ENCODE data around the gene CCDC192. TPM values are rescaled to one million over a fixed set of nuclear protein-coding genes. Genes with fewer than 3 reads are reported as not detected.

CCDC192 gene
- total and polyA plus RNA-seq, 2 donors (not counting 3 experiments of a cell fraction or from before 2014, with no cell fraction given) = not detected

DNA sequence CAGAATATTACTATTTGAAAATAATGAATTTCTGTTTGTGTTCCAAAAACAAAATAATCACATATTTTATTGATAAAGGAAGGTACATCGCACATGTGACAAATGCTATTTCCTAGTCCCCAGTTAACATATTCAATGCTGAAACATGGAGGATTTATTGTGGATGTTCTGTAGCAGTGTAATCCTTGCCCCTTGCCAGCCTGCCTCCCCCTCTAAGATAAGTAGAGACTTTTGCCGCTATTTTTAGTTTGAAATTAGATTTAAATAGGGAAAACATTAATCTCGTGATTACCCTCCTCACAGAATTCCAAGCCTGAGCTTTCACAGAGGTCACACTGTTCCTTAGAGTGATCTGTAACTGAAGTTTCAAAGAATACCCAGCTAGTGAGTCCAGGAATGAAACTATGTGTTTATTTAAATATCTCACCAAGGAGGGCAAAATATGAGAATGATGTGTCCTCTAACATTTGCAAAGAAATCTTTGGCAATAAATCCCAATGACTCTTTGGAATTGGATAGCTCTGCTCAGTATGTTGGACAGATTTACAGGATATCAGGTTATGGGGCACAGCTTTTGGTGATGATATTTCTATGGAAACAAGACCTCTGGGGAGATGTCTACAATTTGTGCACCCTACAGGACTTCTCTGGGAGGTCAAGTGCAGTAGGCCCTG, 37.0 kb upstream of the CCDC192 start:
- intact Hi-C loops (cut with micrococcal nuclease) = no loop called here
- ChIA-PET CTCF (interaction anchor here (1.1 kb wide), 1 partner anchor 23 kb away, joined by 3 read pairs; no protein-coding TSS in a partner anchor), POLR2A (no interaction called here)

DNA sequence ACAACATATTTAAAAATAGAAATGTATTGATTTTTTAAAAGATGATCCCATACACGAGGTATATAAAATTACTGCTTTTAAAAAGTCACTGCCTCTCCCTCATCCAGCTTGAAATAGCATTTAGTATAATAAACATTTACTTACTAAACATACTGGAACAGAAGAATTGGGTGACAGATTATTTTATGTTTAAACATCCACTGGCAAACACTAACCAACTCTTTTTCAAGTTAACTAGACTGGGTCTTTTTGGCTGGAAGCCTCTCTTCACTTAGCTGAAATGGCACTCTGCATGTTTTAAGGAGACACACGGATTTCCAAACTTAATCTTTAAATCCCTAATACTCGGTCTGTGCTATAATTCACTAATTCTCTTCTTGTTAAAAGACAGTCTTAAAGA, 35.3 kb upstream of the CCDC192 start:
- ChIA-PET CTCF (no interaction called here), POLR2A (no interaction called here)
- Histone ChIP-seq H3K27me3 (ENCODE audit: control insufficient read depth in 2 of 2, insufficient read depth in 2 of 2, low read length in 2 of 2) (peaks cover 0 to 1% of the 10 kb centered on the region in 2 experiments), H2AFZ (ENCODE audit: low read depth, low read length) (no peak overlapping the region), H3K79me2 (ENCODE audit: control insufficient read depth, insufficient read depth, low read length) (no peaks in the 10 kb centered on the region), H3K4me3 (replicated peaks in 1 of 3; ENCODE audit: insufficient read depth in 1 of 3, low read depth in 1 of 3, low read length in 3 of 3) (no peak overlapping the region), H4K20me1 (replicated peaks; ENCODE audit: control insufficient read depth, extremely low read depth, insufficient read depth, low read length) (no peaks in the 10 kb centered on the region), H3K9me3 (replicated peaks; ENCODE audit: control insufficient read depth, insufficient read depth, low read length) (no peaks in the 10 kb centered on the region), H3K4me2 (ENCODE audit: insufficient read depth, low read length) (no peak overlapping the region), H3K27ac (ENCODE audit: insufficient read depth, low read depth, low read length) (no peak overlapping the region), H3K4me1 (ENCODE audit: control insufficient read depth, extremely low read depth, insufficient read depth, low read length) (no peaks in the 10 kb centered on the region), H3K9ac (replicated peaks; ENCODE audit: extremely low read depth, insufficient read depth, low read length) (no peak overlapping the region), H3K36me3 (ENCODE audit: control insufficient read depth in 2 of 2, extremely low read depth in 1 of 2, insufficient read depth in 2 of 2, low read length in 2 of 2) (no peaks in the 10 kb centered on the region), H3K9me1 (replicated peaks; ENCODE audit: control insufficient read depth, extremely low read depth, insufficient read depth, low read length) (no peaks in the 10 kb centered on the region)
- dilution Hi-C loops (cut with MboI; ENCODE audit: extremely low pct_ligation_motif_present, low sequenced_read_pairs) (no loop called here), intact Hi-C loops (cut with micrococcal nuclease) (no loop called here)
- FAIRE-seq (peak; percentile 4), DNase-seq (ENCODE audit: low read depth, low spot score) (no peak)
- TF ChIP-seq MYC (IDR thresholded peaks at IDR 0.05; ENCODE audit: low read depth, low read length) (no peak), POLR2A (IDR thresholded peaks at IDR 0.05; ENCODE audit: low read depth, low read length) (no peak), EZH2 (IDR thresholded peaks at IDR 0.05; ENCODE audit: borderline replicate concordance, low read depth, low read length, severe bottlenecking) (no peak), GATA2 (IDR thresholded peaks at IDR 0.05; ENCODE audit: insufficient read depth, insufficient read length, low read depth, low read length) (no peak), JUN (IDR thresholded peaks at IDR 0.05; ENCODE audit: borderline replicate concordance, insufficient read depth, insufficient read length, low read depth) (no peak), POLR2AphosphoS5 (IDR thresholded peaks at IDR 0.05; ENCODE audit: insufficient read depth, low read depth, low read length) (no peak), FOS (IDR thresholded peaks at IDR 0.05; ENCODE audit: borderline replicate concordance, insufficient read depth, low read length) (no peak)
- TF ChIP-seq, protein P1, sequence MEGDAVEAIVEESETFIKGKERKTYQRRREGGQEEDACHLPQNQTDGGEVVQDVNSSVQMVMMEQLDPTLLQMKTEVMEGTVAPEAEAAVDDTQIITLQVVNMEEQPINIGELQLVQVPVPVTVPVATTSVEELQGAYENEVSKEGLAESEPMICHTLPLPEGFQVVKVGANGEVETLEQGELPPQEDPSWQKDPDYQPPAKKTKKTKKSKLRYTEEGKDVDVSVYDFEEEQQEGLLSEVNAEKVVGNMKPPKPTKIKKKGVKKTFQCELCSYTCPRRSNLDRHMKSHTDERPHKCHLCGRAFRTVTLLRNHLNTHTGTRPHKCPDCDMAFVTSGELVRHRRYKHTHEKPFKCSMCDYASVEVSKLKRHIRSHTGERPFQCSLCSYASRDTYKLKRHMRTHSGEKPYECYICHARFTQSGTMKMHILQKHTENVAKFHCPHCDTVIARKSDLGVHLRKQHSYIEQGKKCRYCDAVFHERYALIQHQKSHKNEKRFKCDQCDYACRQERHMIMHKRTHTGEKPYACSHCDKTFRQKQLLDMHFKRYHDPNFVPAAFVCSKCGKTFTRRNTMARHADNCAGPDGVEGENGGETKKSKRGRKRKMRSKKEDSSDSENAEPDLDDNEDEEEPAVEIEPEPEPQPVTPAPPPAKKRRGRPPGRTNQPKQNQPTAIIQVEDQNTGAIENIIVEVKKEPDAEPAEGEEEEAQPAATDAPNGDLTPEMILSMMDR (IDR thresholded peaks at IDR 0.05; ENCODE audit: extremely low read depth in 1 of 2, insufficient read depth in 1 of 2, low read depth in 1 of 2, low read length in 2 of 2) = no peak
- TF ChIP-seq, protein P2, sequence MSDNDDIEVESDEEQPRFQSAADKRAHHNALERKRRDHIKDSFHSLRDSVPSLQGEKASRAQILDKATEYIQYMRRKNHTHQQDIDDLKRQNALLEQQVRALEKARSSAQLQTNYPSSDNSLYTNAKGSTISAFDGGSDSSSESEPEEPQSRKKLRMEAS (IDR thresholded peaks at IDR 0.05; ENCODE audit: insufficient read depth, insufficient read length) = no peak
- no TSS peak for BruUV-seq (replicated peaks)

More for the DNA sequence above, 37.0 kb upstream of the CCDC192 start:
- dilution Hi-C loops (cut with MboI; ENCODE audit: extremely low pct_ligation_motif_present, low sequenced_read_pairs) = no loop called here
- Histone ChIP-seq H4K20me1 (replicated peaks; ENCODE audit: control insufficient read depth, extremely low read depth, insufficient read depth, low read length) (no peaks in the 10 kb centered on the region), H3K36me3 (ENCODE audit: control insufficient read depth in 2 of 2, extremely low read depth in 1 of 2, insufficient read depth in 2 of 2, low read length in 2 of 2) (no peaks in the 10 kb centered on the region), H3K9me1 (replicated peaks; ENCODE audit: control insufficient read depth, extremely low read depth, insufficient read depth, low read length) (no peaks in the 10 kb centered on the region), H2AFZ (ENCODE audit: low read depth, low read length) (no peak overlapping the region), H3K4me2 (ENCODE audit: insufficient read depth, low read length) (no peak overlapping the region), H3K4me1 (ENCODE audit: control insufficient read depth, extremely low read depth, insufficient read depth, low read length) (no peaks in the 10 kb centered on the region), H3K9me3 (replicated peaks; ENCODE audit: control insufficient read depth, insufficient read depth, low read length) (no peaks in the 10 kb centered on the region), H3K9ac (replicated peaks; ENCODE audit: extremely low read depth, insufficient read depth, low read length) (no peak overlapping the region), H3K79me2 (ENCODE audit: control insufficient read depth, insufficient read depth, low read length) (no peaks in the 10 kb centered on the region), H3K4me3 (replicated peaks in 1 of 3; ENCODE audit: insufficient read depth in 1 of 3, low read depth in 1 of 3, low read length in 3 of 3) (no peak overlapping the region), H3K27me3 (ENCODE audit: control insufficient read depth in 2 of 2, insufficient read depth in 2 of 2, low read length in 2 of 2) (peaks cover 0 to 1% of the 10 kb centered on the region in 2 experiments), H3K27ac (ENCODE audit: insufficient read depth, low read depth, low read length) (no peak overlapping the region)
- no peak for TF ChIP-seq POLR2AphosphoS5 (IDR thresholded peaks at IDR 0.05; ENCODE audit: insufficient read depth, low read depth, low read length)
- TF ChIP-seq GATA2 (IDR thresholded peaks at IDR 0.05; ENCODE audit: insufficient read depth, insufficient read length, low read depth, low read length) = no peak
- no TSS peak for BruUV-seq (replicated peaks)
- FAIRE-seq (no peak), DNase-seq (ENCODE audit: low read depth, low spot score) (no peak)

Measured in endothelial cell of umbilical vein (primary cell).